Measurements from ENCODE around the gene TAX1BP1. TPM values are rescaled to one million over a fixed set of nuclear protein-coding genes. Genes with fewer than 3 reads are reported as not detected.

Gene TAX1BP1
- total and polyA plus RNA-seq, 2 experiments from 2014 or later: 56.5 to 87.9 TPM

DNA sequence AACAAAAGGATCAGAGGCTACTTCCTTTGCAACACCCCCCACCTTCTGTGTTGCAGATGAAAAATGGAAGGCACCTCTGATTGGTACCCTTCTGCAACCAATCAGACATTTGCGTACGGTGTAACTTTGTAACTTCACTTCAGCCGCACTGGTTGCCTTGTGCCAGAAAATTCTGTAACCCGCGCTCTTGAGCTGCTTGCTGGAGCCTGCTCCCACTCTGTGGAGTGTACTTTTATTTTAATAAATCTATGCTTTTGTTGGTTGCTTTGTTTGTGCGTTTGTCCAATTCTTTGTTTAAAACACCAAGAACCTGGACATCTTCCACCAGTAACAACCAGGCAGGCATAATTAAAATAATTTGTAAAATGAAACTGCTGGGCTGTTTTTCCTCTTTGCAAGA, 31.5 kb upstream of the TAX1BP1 start (continued):
- TF ChIP-seq, protein P1, sequence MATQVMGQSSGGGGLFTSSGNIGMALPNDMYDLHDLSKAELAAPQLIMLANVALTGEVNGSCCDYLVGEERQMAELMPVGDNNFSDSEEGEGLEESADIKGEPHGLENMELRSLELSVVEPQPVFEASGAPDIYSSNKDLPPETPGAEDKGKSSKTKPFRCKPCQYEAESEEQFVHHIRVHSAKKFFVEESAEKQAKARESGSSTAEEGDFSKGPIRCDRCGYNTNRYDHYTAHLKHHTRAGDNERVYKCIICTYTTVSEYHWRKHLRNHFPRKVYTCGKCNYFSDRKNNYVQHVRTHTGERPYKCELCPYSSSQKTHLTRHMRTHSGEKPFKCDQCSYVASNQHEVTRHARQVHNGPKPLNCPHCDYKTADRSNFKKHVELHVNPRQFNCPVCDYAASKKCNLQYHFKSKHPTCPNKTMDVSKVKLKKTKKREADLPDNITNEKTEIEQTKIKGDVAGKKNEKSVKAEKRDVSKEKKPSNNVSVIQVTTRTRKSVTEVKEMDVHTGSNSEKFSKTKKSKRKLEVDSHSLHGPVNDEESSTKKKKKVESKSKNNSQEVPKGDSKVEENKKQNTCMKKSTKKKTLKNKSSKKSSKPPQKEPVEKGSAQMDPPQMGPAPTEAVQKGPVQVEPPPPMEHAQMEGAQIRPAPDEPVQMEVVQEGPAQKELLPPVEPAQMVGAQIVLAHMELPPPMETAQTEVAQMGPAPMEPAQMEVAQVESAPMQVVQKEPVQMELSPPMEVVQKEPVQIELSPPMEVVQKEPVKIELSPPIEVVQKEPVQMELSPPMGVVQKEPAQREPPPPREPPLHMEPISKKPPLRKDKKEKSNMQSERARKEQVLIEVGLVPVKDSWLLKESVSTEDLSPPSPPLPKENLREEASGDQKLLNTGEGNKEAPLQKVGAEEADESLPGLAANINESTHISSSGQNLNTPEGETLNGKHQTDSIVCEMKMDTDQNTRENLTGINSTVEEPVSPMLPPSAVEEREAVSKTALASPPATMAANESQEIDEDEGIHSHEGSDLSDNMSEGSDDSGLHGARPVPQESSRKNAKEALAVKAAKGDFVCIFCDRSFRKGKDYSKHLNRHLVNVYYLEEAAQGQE (IDR thresholded peaks at IDR 0.05; ENCODE audit: unreplicated experiment): no peak
- TF ChIP-seq EZH2phosphoT487 (IDR thresholded peaks at IDR 0.05; ENCODE audit: unreplicated experiment) (no peak), POLR2AphosphoS5 (IDR thresholded peaks at IDR 0.05; ENCODE audit: low read depth) (no peak)

DNA sequence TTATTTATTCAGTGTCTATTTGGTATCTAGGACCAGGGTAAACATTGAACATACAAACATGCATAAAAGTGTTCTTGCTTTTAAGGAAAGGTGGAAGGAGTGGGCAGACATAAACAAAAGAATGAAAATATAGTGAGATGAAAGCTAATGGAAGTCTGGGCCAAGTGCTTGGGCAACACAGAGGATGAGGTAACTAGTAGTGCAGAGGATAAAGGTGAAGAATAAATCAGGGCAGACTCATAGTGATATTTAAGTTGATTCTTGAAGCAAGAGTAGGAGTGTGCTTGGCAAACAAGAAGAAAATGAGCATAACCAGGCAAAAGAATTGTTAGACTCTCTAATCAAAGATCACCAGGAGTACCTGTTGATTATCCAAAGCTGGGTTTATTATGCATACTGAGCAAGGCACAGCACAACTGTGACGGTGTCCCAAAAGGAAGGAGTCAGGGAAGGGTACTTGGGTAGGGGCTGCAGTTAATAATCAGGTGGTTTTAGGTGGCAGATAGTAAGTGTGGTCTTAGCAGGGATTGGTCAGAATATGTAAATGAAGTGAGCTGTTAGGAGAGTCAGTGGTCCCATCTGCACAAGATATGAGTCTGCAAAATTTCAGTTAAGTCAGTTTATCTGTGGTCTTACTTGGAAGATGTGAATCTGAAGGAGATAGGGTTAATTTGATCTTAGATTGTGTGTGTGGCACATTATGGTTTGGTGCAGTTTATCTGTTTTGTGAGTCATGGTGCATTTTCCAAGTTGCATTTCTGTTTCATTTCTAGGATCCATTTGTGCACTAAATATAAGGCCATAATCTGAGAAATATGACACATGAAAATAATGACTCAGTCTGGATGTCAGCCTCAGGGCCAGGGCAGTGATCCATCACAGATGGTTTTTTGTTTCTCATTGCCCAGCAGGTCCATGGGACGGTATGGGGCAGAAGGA, 30.6 kb upstream of the TAX1BP1 start:
- H3K27me3 Mint-ChIP-seq (ENCODE audit: insufficient read depth, low read depth, poor library complexity): no peaks in the 10 kb centered on the region
- Histone ChIP-seq H3K27me3 (ENCODE audit: insufficient read depth) (no peaks in the 10 kb centered on the region), H3K27ac (ENCODE audit: low read depth) (no peak overlapping the region), H3K4me1 (ENCODE audit: insufficient read depth) (no peaks in the 10 kb centered on the region), H3K4me2 (no peak overlapping the region), H3K36me3 (ENCODE audit: insufficient read depth) (no peaks in the 10 kb centered on the region; the same call in 1 of the 2 replicates), H3K4me3 (no peak overlapping the region), H2AFZ (no peak overlapping the region), H3K9me2 (ENCODE audit: insufficient read depth) (no peaks in the 10 kb centered on the region), H3K79me2 (replicated peaks; ENCODE audit: insufficient read depth) (no peaks in the 10 kb centered on the region), H3F3A (replicated peaks; ENCODE audit: low read depth) (no peaks in the 10 kb centered on the region), H4K20me1 (replicated peaks; ENCODE audit: insufficient read depth) (no peaks in the 10 kb centered on the region; the same call in 1 of the 2 replicates)
- ATAC-seq (no peak), DNase-seq (ENCODE audit: low spot score) (no peak)
- H3K36me3 Mint-ChIP-seq (ENCODE audit: low read depth): no peaks in the 10 kb centered on the region
- no peak overlapping the region for H3K4me3 Mint-ChIP-seq
- no peak overlapping the region for H3K27ac Mint-ChIP-seq
- TF ChIP-seq CREB1 (CRISPR knock-in tag; IDR thresholded peaks at IDR 0.05; ENCODE audit: low read depth) (no peak), JUNB (IDR thresholded peaks at IDR 0.05; ENCODE audit: unreplicated experiment) (no peak), ZNF114 (CRISPR knock-in tag; IDR thresholded peaks at IDR 0.05) (no peak), NANOG (IDR thresholded peaks at IDR 0.05; ENCODE audit: borderline replicate concordance) (no peak)
- TF ChIP-seq, protein P1 (IDR thresholded peaks at IDR 0.05; ENCODE audit: unreplicated experiment): no peak
- TF ChIP-seq, protein P2, sequence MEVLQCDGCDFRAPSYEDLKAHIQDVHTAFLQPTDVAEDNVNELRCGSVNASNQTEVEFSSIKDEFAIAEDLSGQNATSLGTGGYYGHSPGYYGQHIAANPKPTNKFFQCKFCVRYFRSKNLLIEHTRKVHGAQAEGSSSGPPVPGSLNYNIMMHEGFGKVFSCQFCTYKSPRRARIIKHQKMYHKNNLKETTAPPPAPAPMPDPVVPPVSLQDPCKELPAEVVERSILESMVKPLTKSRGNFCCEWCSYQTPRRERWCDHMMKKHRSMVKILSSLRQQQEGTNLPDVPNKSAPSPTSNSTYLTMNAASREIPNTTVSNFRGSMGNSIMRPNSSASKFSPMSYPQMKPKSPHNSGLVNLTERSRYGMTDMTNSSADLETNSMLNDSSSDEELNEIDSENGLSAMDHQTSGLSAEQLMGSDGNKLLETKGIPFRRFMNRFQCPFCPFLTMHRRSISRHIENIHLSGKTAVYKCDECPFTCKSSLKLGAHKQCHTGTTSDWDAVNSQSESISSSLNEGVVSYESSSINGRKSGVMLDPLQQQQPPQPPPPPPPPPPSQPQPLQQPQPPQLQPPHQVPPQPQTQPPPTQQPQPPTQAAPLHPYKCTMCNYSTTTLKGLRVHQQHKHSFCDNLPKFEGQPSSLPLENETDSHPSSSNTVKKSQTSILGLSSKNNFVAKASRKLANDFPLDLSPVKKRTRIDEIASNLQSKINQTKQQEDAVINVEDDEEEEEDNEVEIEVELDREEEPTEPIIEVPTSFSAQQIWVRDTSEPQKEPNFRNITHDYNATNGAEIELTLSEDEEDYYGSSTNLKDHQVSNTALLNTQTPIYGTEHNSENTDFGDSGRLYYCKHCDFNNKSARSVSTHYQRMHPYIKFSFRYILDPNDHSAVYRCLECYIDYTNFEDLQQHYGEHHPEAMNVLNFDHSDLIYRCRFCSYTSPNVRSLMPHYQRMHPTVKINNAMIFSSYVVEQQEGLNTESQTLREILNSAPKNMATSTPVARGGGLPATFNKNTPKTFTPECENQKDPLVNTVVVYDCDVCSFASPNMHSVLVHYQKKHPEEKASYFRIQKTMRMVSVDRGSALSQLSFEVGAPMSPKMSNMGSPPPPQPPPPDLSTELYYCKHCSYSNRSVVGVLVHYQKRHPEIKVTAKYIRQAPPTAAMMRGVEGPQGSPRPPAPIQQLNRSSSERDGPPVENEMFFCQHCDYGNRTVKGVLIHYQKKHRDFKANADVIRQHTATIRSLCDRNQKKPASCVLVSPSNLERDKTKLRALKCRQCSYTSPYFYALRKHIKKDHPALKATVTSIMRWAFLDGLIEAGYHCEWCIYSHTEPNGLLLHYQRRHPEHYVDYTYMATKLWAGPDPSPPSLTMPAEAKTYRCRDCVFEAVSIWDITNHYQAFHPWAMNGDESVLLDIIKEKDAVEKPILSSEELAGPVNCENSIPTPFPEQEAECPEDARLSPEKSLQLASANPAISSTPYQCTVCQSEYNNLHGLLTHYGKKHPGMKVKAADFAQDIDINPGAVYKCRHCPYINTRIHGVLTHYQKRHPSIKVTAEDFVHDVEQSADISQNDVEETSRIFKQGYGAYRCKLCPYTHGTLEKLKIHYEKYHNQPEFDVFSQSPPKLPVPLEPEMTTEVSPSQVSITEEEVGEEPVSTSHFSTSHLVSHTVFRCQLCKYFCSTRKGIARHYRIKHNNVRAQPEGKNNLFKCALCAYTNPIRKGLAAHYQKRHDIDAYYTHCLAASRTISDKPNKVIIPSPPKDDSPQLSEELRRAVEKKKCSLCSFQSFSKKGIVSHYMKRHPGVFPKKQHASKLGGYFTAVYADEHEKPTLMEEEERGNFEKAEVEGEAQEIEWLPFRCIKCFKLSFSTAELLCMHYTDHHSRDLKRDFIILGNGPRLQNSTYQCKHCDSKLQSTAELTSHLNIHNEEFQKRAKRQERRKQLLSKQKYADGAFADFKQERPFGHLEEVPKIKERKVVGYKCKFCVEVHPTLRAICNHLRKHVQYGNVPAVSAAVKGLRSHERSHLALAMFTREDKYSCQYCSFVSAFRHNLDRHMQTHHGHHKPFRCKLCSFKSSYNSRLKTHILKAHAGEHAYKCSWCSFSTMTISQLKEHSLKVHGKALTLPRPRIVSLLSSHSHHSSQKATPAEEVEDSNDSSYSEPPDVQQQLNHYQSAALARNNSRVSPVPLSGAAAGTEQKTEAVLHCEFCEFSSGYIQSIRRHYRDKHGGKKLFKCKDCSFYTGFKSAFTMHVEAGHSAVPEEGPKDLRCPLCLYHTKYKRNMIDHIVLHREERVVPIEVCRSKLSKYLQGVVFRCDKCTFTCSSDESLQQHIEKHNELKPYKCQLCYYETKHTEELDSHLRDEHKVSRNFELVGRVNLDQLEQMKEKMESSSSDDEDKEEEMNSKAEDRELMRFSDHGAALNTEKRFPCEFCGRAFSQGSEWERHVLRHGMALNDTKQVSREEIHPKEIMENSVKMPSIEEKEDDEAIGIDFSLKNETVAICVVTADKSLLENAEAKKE (CRISPR knock-in tag; IDR thresholded peaks at IDR 0.05): no peak
- H3K9me3 Mint-ChIP-seq: no peaks in the 10 kb centered on the region
- no peaks in the 10 kb centered on the region for H3K4me1 Mint-ChIP-seq
